Adrenal gland (tissue), 12 donors: ENCODE measurements around the gene ARPC1A. TPM values are rescaled to one million over a fixed set of nuclear protein-coding genes. Genes with fewer than 3 reads are reported as not detected.
A peak's percentile ranks its signal among the peaks of the same experiment; 100 is the strongest.
"Not testable (repeated sequence)": the region's sequence is repeated elsewhere in the genome, so short reads cannot be mapped to it uniquely, and the experiment has no call there.

ENCODE experiments used
- DNase-seq, 7 donors: peaks; one replicate each; pipeline ENCODE4 v3.0.0-alpha.2; 2019 to 2020
- H3K27ac ChIP-seq, 5 donors: fragments of 200-600 bp; sonication (generic) in 4 of 5; 1 replicate in 3 of 5; 2 replicates in 2 of 5; pipeline versions ENCODE4 v1.5.1 to v1.8.0; 2016 to 2020; ENCODE audit warnings: mild to moderate bottlenecking in 1 of 5
- H3K27me3 ChIP-seq: fragments of 200-600 bp; 2 replicates; pipeline ENCODE4 v1.8.0; 2021
- H3K36me3 ChIP-seq, 2 donors: fragments of 200-600 bp; replicated peaks in 1 of 2; 1 replicate in 1 of 2; 2 replicates in 1 of 2; pipeline versions ENCODE4 v1.5.1 to v1.8.0; 2018 to 2022
- H3K4me1 ChIP-seq, 2 donors: fragments of 200-600 bp; replicated peaks in 1 of 2; 1 replicate in 1 of 2; 2 replicates in 1 of 2; pipeline versions ENCODE4 v1.5.1 to v1.8.0; 2018 to 2021
- H3K4me3 ChIP-seq, 4 donors: fragments of 200-600 bp; sonication (generic) in 3 of 4; one replicate each; pipeline ENCODE4 v1.5.1; 2016 to 2018
- H3K9me3 ChIP-seq, 3 donors: fragments of 200-600 bp; sonication (generic) in 1 of 3; replicated peaks in 1 of 3; 1 replicate in 2 of 3; 2 replicates in 1 of 3; pipeline versions ENCODE4 v1.5.1 to v1.8.0; 2016 to 2021
- CTCF ChIP-seq, 6 experiments: fragments of 450-650 bp in 4 of 6; fragments of 200-600 bp in 2 of 6; sonication (generic) in 1 of 6; IDR thresholded peaks; 1 replicate in 5 of 6; 2 replicates in 1 of 6; pipeline versions ENCODE4 v1.5.1 to v1.8.0; 2016 to 2021; ENCODE audit warnings: antibody characterized with exemption in 6 of 6, mild to moderate bottlenecking in 2 of 6, moderate library complexity in 1 of 6
- POLR2A ChIP-seq, 2 donors: fragments of 450-650 bp; IDR thresholded peaks; one replicate each; pipeline ENCODE4 v1.6.1; 2017; ENCODE audit warnings: antibody characterized with exemption in 2 of 2, mild to moderate bottlenecking in 2 of 2, moderate library complexity in 1 of 2
- WGBS, 4 donors: extraction: QIAGEN DNeasy Blood & Tissue Kit in 2 of 4; methylation state at CpG; one replicate each; pipeline versions ENCODE4 v1.1.5 to v1.1.7; 2013 to 2017; 5-methylcytosine and 5-hydroxymethylcytosine counted together
- intact Hi-C, 2 donors: fragments of 100-400 bp; cut with DNase I; formaldehyde crosslinking; loops; one replicate each; pipeline versions ENCODE4 v1.14.1 to v1.15.0; 2022 to 2023
- polyA plus RNA-seq, 3 donors: library from polyadenylated mRNA; stranded (reverse); fragments of 200-250 nt in 2 of 3; fragments of 350-450 nt in 1 of 3; fragmentation: Illumina TruSeq in 1 of 3; extraction: RNeasy Lipid Tissue Mini Kit (QIAGEN cat#74804) in 1 of 3; gene quantifications; one replicate each; pipeline ENCODE4 v1.2.3, GENCODE V29; 2013 to 2014
- total RNA-seq, 9 donors: library from RNA; depleted of rRNA in 4 of 9; stranded (reverse); fragments of >200 nt in 4 of 9; fragments of 120-200 nt in 1 of 9; fragmentation: NEBNext Ultra II Directional in 1 of 9; extraction: Animal tissue kit (Norgen Biotek cat#: 25700) in 1 of 9; gene quantifications; one replicate each; pipeline versions ENCODE4 v1.1.0 to v1.2.4, GENCODE V29; 2013 to 2023
- donor health status: healthy with polysubstance abuse.
- donor health status: Bipolar disorder and iron deficiency.
- donor health status: DM: yes; HTN: yes; CAD: no.
- donor health status: DM: no; HTN: no; CAD: no.
- donor health status: DM: no; HTN: no; CAD: no.
- donor health status: DM: yes; HTN: yes; CAD: no.

The ARPC1A gene
- total and polyA plus RNA-seq, 12 donors = 118 to 214 (median 152) TPM

GRCh38 chr7:99314504-99314903, 11.2 kb upstream of the ARPC1A start:
- Histone ChIP-seq H3K4me1 (peaks cover 8 to 11% of the 10 kb centered on the region in 2 donors), H3K27ac (no peak overlapping the region), H3K27me3 (no peaks in the 10 kb centered on the region), H3K36me3 (no peaks in the 10 kb centered on the region), H3K9me3 (no peaks in the 10 kb centered on the region), H3K4me3 (no peak overlapping the region)
- intact Hi-C loops = loop anchor here in 1 of 2 donors (5.0 kb wide), 2 partner anchors 167 to 277 kb away; no protein-coding TSS in a partner anchor
- TF ChIP-seq CTCF (IDR thresholded peaks at IDR 0.05) (no peak), POLR2A (IDR thresholded peaks at IDR 0.05) (no peak)
- DNase-seq = no peak
- WGBS, 4 donors = 78 to 87% (median 82%) methylated on average over 7 of the region's 7 CpGs

GRCh38 chr7:99320371-99320770, 5.3 kb upstream of the ARPC1A start:
- TF ChIP-seq CTCF (IDR thresholded peaks at IDR 0.05) = no peak
- no peak for TF ChIP-seq POLR2A (IDR thresholded peaks at IDR 0.05)
- Histone ChIP-seq H3K4me1 (peaks cover 7% of the 10 kb centered on the region in 2 donors), H3K27me3 (no peaks in the 10 kb centered on the region), H3K36me3 (no peaks in the 10 kb centered on the region), H3K27ac (no peak overlapping the region), H3K9me3 (no peaks in the 10 kb centered on the region), H3K4me3 (no peak overlapping the region)
- DNase-seq = no peak
- intact Hi-C loops = loop anchor here in 1 of 2 donors (10.0 kb wide), 1 partner anchor 176 kb away; the partner anchor contains the start of gene SMURF1
- WGBS, 4 donors = 70 to 84% (median 78%) methylated on average over 2 to 4 of the region's 4 CpGs

- WGBS, 4 donors = 89 to 99% (median 94%) methylated on average over 6 of the region's 6 CpGs
- not testable (repeated sequence) for H3K27me3 ChIP-seq, H3K4me3 ChIP-seq, H3K27ac ChIP-seq, H3K36me3 ChIP-seq, H3K9me3 ChIP-seq, DNase-seq
- intact Hi-C loops = loop anchor here in 1 of 2 donors (10.0 kb wide), 1 partner anchor 178 kb away; the partner anchor contains the start of gene SMURF1
- H3K4me1 ChIP-seq = peaks cover 19 to 20% of the 10 kb centered on the region in 2 donors
Measured at GRCh38 chr7:99322659-99323058, 3.0 kb upstream of the ARPC1A start.

- intact Hi-C loops = loop anchor here in 1 of 2 donors (10.0 kb wide), 1 partner anchor 180 kb away; the partner anchor contains the start of gene SMURF1
- 97 to 99% (median 97%) methylated on average over 13 to 14 of the region's 14 CpGs for WGBS, 4 donors
- H3K4me3 ChIP-seq = no peak overlapping the region
- H3K27me3 ChIP-seq = no peaks in the 10 kb centered on the region
- no peak overlapping the region for H3K27ac ChIP-seq
- H3K4me1 ChIP-seq = peaks cover 24 to 38% of the 10 kb centered on the region in 2 donors
- no peaks in the 10 kb centered on the region for H3K36me3 ChIP-seq
- no peaks in the 10 kb centered on the region for H3K9me3 ChIP-seq
- no peak for DNase-seq
- no peak for TF ChIP-seq CTCF (IDR thresholded peaks at IDR 0.05)
- TF ChIP-seq POLR2A (IDR thresholded peaks at IDR 0.05) = no peak
Measured at GRCh38 chr7:99324559-99324958, 1.1 kb upstream of the ARPC1A start.

DNA sequence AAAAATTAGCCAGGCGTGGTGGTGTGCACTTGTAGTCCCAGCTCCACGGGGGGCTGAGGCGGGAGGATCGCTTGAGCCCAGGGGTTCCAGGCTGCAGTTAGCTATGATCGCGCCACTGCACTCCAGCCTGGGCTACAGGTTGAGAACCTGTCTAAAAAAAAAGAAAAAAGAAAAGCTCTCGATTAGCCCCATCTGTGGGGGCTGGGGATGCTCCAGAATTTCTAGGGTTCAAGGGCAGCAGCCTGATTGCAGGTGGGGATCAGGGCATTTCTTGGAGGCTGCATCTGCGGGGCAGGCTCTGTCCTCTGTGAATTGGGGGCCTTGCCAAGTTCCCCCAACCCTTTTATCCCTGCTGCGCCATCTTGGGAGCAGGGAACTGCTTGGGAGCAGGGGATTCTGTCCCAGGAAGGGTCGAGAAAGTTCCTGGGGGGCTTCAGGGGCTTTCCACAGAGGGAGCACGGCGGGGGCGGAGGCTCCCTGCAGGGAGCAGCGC, 651 bp upstream of the ARPC1A start:
- Histone ChIP-seq H3K27ac (peak overlapping the region in 2 of 5 donors; percentile 80 to 82), H3K36me3 (no peaks in the 10 kb centered on the region), H3K4me3 (peak overlapping the region; percentile 43 to 99 (median 82)), H3K9me3 (no peaks in the 10 kb centered on the region), H3K4me1 (peaks cover 24 to 43% of the 10 kb centered on the region in 2 donors), H3K27me3 (no peaks in the 10 kb centered on the region)
- DNase-seq = peak in 2 of 7 donors; percentile 30 to 53
- WGBS, 4 donors = 24 to 36% (median 28%) methylated on average over 9 to 14 of the region's 14 CpGs
- intact Hi-C loops = loop anchor here in 1 of 2 donors (10.0 kb wide), 1 partner anchor 180 kb away; the partner anchor contains the start of gene SMURF1
- TF ChIP-seq POLR2A (IDR thresholded peaks at IDR 0.05) = no peak
- no peak for TF ChIP-seq CTCF (IDR thresholded peaks at IDR 0.05)
